Left renal cortex interstitium (tissue), 4 donors: ENCODE data around the gene CAMTA1. TPM values are rescaled to one million over a fixed set of nuclear protein-coding genes. Genes with fewer than 3 reads are reported as not detected.
"Not testable (repeated sequence)": the region's sequence is repeated elsewhere in the genome, so short reads cannot be mapped to it uniquely, and the experiment has no call there.

ENCODE experiments used
- DNase-seq, 4 donors: peaks; one replicate each; pipeline ENCODE4 v3.0.0-alpha.2; 2013; ENCODE audit warnings: low read depth in 4 of 4, low spot score in 2 of 4, missing footprints in 1 of 4
- polyA plus RNA-seq, 4 donors: library from polyadenylated mRNA; unstranded; fragments of 120-200 nt; gene quantifications; one replicate each; pipeline ENCODE4 v1.2.1, GENCODE V29; 2013; ENCODE audit not compliant: insufficient read length in 4 of 4

The CAMTA1 gene
- polyA plus RNA-seq, 4 donors, result 76.8 to 91.3 (median 85.3) TPM

DNA sequence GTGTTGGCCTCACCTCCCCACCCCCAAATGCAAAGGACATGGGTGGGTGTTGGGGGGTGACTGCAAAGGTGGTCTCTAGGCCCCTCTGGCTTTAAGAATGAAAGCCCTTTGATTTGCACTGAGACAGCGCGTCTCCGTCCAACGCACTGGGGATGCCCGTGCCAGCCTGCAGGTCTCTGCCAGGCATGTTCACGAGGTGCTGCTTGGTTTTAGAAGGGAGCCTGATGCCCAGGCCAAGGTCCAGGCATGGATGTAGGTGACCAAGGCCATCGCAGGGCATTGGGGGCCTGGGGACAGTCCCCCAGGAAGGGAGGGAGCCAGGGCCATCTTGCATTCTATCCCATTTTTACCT lies 622.3 kb downstream of the CAMTA1 start:
- no peak for DNase-seq

DNA sequence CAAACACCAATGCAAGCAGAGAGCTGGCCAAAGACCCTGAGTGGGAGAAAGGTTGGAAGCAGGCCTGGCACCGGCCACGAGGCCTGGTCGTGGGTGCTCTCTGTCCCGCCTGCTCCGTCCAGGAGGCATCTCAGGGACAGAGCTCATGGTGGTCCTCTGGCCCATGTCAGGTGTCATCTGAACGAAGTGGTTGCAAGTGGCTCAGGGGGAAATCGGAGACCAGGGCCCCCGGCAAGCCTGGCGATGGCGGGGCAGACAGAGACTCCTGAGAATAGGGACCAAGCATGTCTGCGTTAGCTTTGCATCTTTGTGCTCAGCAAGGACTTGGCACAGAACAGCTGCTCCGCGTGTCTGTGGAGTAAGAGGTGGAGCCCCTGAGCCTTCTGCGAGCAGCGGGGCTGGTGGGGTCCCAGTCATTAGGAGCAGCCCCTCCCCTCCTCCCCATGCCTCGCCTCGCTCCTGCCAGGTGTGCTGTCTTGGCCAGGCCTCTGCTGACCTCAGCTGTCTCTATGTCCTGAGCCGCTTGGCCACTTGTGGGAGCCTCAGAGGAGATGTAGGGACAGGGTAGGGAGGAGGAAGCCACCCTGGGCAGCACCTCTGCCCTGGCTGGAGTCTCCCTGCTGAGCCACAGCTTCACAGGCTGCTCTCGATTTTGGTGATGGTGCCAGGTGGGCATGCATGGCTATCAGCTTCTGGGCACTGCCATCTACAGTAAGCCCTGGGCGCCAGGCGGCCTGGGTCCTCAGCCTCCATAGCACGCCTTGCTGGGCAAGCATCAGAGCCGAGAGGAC lies 622.9 kb downstream of the CAMTA1 start:
- DNase-seq, result no peak

DNA sequence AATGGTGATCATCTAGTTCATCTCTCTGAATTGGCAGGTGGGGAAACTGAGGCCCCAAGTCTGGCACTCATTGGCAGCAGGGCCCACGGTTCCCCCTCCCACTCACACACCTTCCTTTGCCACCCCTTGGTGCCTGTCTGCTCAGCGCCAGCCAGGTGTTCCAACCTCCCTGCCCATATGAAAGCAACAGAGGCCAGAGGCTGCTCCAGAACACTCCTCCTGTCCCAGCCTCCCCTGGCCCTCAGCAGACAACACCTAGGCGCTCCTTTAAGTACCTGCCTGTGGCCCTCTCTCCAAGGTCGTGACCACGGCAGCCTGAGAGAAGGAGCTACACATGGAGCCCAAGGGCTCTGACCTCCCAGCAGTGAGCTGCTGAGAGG lies 623.5 kb downstream of the CAMTA1 start:
- no peak for DNase-seq

DNA sequence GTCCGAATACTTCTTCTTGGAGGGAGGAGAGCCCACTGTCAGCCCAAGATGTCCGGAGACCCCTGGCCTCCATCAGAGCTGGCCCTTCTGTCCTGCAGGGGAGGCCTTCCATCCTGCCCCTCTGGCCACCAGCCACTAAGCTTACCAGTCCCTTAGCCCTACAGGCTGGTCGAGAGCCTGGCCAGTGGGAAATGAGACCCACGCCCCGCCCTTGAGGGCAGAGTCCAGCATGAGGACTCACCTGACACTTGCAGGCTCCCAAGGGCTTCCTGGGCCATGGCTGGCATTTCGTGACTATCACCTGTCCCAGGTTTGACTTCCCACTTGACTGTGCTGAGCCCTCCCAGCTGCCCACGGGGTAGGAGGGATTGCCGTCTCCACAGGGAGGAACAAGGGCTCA lies 624.0 kb downstream of the CAMTA1 start:
- DNase-seq, result no peak

- DNase-seq, result no peak
Observed at GRCh38 chr1:7410156-7410555, 624.9 kb downstream of the CAMTA1 start.

DNA sequence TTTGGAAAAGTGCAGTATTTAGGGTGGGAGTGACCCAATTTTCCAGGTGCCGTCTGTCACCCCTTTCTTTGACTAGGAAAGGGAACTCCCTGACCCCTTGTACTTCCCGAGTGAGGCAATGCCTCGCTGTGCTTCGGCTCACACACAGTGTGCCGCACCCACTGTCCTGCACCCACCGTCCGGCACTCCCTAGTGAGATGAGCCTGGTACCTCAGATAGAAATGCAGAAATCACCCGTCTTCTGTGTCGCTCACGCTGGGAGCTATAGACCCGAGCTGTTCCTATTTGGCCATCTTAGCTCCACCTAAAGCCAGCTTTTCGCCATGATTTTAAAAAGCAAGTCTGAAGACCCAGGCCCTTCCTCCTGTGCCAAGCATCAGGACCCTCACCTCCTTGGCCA lies 632.4 kb downstream of the CAMTA1 start:
- not testable (repeated sequence) for DNase-seq

DNA sequence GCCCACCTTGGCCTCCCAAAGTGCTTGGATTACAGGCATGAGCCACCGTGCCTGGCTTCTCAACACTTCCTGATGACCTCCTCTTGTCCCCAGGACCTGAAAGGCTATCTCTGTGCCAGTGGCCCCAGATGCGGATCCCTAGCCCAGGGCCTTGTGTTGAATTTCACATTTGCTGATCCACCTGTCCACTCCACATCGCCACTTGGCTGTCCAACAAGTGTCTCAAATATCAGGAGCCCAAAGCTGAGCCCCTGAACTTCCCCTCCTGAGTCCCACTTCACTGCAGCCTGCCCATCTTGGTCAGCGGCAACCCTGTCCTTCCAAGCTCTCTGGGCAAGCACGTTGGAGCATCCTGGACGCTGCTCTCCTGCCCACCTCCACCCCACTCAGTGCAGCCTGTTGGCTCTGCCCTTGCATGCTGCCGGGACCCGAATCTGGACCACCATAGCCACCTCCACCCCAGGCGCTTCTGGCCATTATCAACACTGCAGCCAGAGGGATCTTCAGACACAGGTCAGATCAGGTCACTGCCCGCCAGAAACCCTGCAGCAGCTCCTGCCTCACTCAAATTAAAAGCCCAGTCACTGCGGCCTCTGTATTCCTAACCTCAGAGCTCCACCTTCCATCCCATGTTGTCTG lies 633.3 kb downstream of the CAMTA1 start:
- DNase-seq, result no peak

DNA sequence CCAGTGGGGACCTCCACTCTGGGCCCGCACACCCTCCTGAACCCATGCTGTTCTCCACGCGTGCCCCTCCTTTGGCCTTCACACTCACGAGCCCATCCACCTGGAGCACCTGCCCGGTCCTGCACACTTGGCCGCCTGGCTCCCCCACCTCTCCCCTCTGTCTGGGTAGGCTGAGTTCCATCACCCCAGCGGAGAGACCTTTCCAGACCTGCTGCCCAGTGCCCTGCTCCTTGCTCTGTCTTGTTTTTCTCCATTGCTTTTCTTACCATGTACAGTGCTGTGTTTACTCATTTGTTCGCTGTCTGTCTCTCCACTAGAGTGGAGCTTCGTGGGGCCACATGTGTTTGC lies 634.8 kb downstream of the CAMTA1 start:
- DNase-seq, result no peak

DNA sequence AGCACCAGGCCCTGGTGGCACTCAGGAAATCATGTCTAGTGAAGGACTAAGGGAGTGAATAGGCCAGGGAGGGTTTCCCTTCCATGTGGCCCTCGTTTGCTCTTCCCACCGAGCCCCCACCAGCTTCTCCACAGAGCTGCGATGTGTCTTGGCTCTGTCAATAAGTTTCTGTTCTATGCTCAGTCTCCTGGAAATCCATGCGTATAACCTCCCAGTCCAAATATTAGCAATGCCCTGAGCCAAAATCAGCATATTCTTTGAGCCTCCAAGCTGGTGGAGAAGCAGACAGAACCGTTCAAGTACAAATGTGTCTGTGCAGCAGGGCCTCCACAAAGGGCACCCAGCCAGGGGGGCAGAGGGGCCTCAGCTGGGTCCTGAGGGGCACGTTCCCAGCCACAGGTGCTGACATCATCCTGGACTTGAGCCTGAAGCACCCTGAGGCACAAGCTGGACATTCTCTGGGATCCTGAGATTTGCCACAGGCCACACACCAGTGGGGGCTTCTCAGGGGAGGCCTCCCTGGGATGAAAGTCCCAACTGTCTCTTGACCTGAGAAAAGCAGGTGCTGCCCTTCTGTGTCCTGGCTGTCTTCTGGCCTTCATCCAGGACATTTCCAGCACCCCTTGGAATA lies 635.3 kb downstream of the CAMTA1 start:
- DNase-seq, result no peak

GRCh38 chr1:7421471-7422075 lies 636.3 kb downstream of the CAMTA1 start:
- DNase-seq, result no peak

GRCh38 chr1:7422081-7422480 lies 636.8 kb downstream of the CAMTA1 start:
- no peak for DNase-seq

GRCh38 chr1:7422561-7422960 lies 637.3 kb downstream of the CAMTA1 start:
- DNase-seq, result no peak

DNA sequence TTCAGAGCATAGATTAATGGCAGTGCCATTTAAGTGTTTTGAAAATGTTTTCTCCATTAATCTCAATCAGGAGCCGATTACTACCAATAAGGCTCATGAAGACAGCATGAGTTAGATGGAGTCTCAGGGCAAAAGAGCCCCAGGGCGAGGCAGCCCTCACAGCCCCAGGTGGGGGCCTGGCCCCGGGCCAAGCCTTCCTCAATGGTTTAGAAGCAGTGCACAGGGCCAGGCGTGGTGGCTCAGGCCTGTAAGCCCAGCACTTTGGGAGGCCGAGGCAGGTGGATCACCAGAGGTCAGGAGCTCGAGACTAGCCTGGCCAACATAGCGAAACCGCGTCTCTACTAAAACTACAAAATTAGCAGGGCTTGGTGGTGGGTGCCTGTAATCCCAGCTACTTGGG lies 637.7 kb downstream of the CAMTA1 start:
- DNase-seq, result no peak

DNA sequence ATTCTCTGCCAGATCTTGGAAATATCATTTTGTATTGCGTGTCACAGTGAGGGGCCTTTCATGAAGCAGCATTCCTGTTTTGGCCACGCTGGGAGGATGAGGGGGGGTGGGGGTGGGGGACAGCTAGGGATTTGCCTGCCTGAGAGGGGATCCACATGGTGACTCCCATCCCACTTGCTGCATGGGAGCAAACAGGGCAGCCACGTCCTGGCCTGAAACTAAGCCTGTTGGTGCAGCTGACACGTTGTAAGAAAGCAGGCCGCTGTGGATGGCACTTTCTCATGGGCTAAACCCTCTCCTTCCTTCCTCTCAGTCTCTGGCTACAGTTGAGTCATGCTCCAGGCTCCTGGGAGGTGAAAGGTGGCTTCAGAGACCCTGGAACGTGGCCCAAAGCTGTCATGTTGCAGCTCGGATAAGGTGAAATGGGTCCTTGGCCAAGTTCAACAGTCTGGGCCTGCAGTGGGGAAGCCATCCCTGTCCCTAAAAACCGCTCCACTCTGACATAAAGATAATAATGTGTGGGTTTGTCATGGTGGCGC lies 639.2 kb downstream of the CAMTA1 start:
- DNase-seq, result no peak

DNA sequence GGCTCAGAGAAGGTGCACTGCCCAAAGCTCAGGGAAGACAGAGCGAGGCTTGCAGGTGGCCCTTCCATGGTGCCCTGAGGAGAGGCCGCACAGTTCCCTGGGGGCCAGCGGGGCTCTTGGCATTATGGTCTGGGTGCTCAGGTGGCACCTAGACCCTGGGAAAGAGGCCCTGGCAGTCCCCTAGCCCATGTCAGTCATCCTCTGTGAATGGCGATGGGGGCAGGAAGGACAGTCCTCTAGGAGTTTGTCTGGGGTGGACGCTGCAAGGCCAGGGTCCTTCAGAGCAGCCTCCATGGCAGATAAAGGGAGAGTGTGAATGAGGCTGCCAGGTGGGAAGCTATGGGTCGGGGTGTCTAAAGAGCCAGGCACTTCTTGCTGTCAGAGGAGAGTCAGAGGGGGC lies 640.0 kb downstream of the CAMTA1 start:
- DNase-seq, result no peak

DNA sequence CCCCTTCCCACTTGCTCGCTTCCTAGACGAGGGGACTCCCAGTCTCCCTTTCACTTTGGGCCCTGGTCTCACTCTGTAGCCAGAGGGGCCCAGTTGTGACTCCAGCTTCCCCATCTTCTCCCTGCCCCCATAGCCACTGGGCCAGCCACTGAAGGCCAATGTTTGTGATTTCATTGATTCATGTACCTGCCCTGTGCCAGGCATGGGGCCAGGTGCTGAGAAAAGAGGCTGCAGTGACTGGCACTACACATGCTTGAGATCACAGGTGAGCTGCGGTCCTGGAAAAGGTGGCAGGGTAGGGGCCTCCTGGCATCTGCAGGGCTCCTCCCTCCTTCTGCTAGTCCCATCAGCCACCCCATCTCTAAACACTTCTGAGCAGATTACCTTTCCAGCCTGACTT lies 640.5 kb downstream of the CAMTA1 start:
- no peak for DNase-seq

DNA sequence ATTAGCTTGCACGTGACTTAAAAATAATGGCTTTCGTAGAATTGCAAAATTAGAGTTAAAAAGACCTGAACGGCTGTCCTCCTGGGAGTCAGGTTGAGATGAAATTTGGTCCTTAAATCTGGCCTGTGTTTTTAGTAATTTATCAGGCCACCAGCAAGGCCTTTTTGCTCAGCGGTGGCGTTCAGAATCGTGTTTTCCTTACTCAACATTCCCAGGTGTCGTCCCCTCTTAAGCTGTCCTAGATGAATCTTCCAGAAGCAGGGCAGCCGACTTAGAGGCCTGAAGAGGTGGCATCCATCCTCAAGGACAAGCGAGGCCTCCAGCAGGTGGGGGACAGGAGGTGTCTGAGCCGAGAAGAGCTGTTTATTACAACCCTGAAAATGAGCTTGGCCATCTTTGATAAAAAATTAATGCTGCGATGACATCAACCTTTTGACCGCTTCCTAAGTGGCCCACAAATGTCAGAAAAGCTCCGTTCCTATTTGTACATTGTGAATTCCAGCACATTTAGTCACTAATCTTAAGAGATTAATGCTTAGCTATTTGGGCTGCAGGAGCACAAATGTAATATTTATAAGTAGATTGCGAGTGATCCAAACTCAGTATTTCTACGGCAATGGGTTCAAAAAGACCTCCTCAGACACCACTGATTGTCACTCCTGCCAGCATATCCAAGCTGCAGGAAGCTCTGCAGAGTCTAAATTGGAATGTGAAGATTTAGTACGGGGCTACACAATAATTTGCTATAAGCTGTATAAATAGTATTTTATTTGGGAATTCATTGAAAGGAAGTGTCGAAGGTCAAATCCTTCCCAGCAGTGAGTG lies 641.7 kb downstream of the CAMTA1 start:
- no peak for DNase-seq

GRCh38 chr1:7427605-7428300 lies 642.5 kb downstream of the CAMTA1 start:
- no peak for DNase-seq

DNA sequence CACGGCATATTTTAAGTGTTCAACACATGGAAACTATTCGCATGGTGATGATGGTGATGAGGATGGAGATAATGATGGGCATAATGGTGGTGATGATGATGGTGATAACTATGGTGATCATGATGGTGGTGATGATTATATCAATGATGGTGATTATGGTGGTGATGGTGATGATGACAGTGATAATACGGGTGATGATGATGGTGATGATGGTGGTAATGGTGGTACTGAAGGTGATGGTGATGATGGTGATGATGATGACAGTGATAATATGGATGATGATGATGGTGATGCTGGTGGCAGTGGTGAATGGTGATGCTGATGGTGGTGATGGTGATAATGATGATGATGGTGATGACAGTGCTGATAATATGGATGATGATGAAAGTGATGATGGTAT lies 644.0 kb downstream of the CAMTA1 start:
- DNase-seq, result no peak

DNA sequence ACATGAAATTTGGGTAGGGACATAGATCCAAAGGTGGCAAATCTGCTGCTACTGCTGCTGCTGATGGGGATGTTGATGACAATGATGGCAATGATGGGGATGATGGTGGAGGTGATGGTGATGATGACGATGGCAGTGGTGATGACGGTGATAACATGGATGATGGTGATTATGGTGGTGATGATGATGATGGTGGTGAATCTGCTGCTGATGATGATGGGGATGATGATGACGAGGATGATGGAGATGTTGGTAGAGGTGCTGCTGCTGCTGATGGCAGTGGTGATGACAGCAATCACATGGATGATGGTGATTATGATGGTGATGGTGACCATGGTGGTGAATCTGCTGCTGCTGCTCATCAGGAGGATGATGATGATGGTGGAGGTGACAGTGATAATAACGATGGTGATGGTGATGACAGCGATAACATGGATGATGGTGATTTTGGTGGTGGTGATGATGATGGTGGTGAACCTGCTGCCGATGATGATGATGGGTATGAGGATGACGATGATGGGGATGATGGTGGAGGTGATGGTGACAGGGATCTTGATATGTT lies 644.9 kb downstream of the CAMTA1 start:
- no peak for DNase-seq
